Spleen (tissue), 11 donors: ENCODE measurements around the gene RAD9A. TPM values are rescaled to one million over a fixed set of nuclear protein-coding genes. Genes with fewer than 3 reads are reported as not detected.
A peak's percentile ranks its signal among the peaks of the same experiment; 100 is the strongest.

ENCODE experiments used
- DNase-seq: peaks from one replicate; pipeline ENCODE4 v3.0.0-alpha.2; 2020
- H3K27ac ChIP-seq, 8 donors: fragments of 200-600 bp; sonication (generic) in 7 of 8; 1 replicate in 4 of 8; 2 replicates in 4 of 8; pipeline versions ENCODE4 v1.5.0 to v1.8.0; 2016 to 2021; ENCODE audit warnings: inconsistent platforms in 4 of 8, mild to moderate bottlenecking in 4 of 8, moderate library complexity in 1 of 8
- H3K27me3 ChIP-seq, 7 donors: fragments of 200-600 bp; sonication (generic) in 6 of 7; replicated peaks in 1 of 7; 1 replicate in 4 of 7; 2 replicates in 3 of 7; pipeline versions ENCODE4 v1.5.0 to v1.8.0; 2016 to 2021; ENCODE audit warnings: inconsistent platforms in 3 of 7, mild to moderate bottlenecking in 1 of 7
- H3K36me3 ChIP-seq, 6 donors: fragments of 200-600 bp; sonication (generic) in 5 of 6; 1 replicate in 4 of 6; 2 replicates in 2 of 6; pipeline versions ENCODE4 v1.5.0 to v1.8.0; 2016 to 2021; ENCODE audit warnings: inconsistent platforms in 2 of 6
- H3K4me1 ChIP-seq, 6 donors: fragments of 200-600 bp; sonication (generic) in 5 of 6; 1 replicate in 3 of 6; 2 replicates in 3 of 6; pipeline versions ENCODE4 v1.5.0 to v1.8.0; 2016 to 2021; ENCODE audit warnings: inconsistent platforms in 3 of 6
- H3K4me3 ChIP-seq, 8 donors: fragments of 200-600 bp; sonication (generic) in 7 of 8; 1 replicate in 4 of 8; 2 replicates in 4 of 8; pipeline versions ENCODE4 v1.5.0 to v1.8.0; 2016 to 2021; ENCODE audit warnings: inconsistent platforms in 4 of 8, mild to moderate bottlenecking in 4 of 8, moderate library complexity in 2 of 8
- H3K9me3 ChIP-seq, 8 donors: fragments of 200-600 bp; sonication (generic) in 7 of 8; 1 replicate in 4 of 8; 2 replicates in 4 of 8; pipeline versions ENCODE4 v1.5.0 to v1.8.0; 2016 to 2021; ENCODE audit warnings: inconsistent platforms in 4 of 8
- CTCF ChIP-seq, 11 experiments: fragments of 200-600 bp in 7 of 11; fragments of 450-650 bp in 4 of 11; sonication (generic) in 4 of 11; IDR thresholded peaks in 8 of 11; conservative IDR thresholded peaks in 3 of 11; 1 replicate in 7 of 11; 2 replicates in 4 of 11; pipeline versions ENCODE4 v1.4.0 to v1.8.0; 2016 to 2021; ENCODE audit warnings: antibody characterized with exemption in 11 of 11, inconsistent platforms in 4 of 11, mild to moderate bottlenecking in 1 of 11
- POLR2A ChIP-seq, 3 donors: fragments of 450-650 bp; IDR thresholded peaks; one replicate each; pipeline ENCODE4 v1.5.1; 2017; ENCODE audit warnings: antibody characterized with exemption in 3 of 3, mild to moderate bottlenecking in 1 of 3
- POLR2AphosphoS5 ChIP-seq, 3 donors: sonication (generic); formaldehyde crosslinking; IDR thresholded peaks; one replicate each; pipeline ENCODE4 v1.5.1; 2017; ENCODE audit warnings: antibody characterized with exemption in 3 of 3
- WGBS, 5 donors: extraction: QIAGEN DNeasy Blood & Tissue Kit in 3 of 5; methylation state at CpG; one replicate each; pipeline versions ENCODE4 v1.1.5 to v1.1.7; 2013 to 2018; 5-methylcytosine and 5-hydroxymethylcytosine counted together
- intact Hi-C: fragments of 100-400 bp; cut with DNase I; formaldehyde crosslinking; loops from one replicate; pipeline ENCODE4 v1.15.0; 2023; ENCODE audit warnings: low total_unique reads
- polyA plus RNA-seq, 3 donors: library from polyadenylated mRNA; stranded (reverse); fragments of 200-250 nt; gene quantifications; one replicate each; pipeline ENCODE4 v1.2.1, GENCODE V29; 2013
- total RNA-seq, 7 donors: library from RNA; depleted of rRNA in 3 of 7; stranded (reverse); fragments of >200 nt in 3 of 7; fragmentation: NEBNext Ultra II Directional in 4 of 7; extraction: Animal tissue kit (Norgen Biotek cat#: 25700) in 4 of 7; gene quantifications; one replicate each; pipeline versions ENCODE4 v1.1.0 to v1.2.1, GENCODE V29; 2016 to 2021
- donor health status: healthy with polysubstance abuse.
- donor health status: DM: no; HTN: no; CAD: no; lungs with moderate emphysema.
- donor health status: DM: no; HTN: no; CAD: no.
- donor health status: Bipolar disorder and iron deficiency.
- donor health status: healthy.
- donor health status: DM: no; HTN: no; CAD: no.
- donor health status: DM: yes; HTN: yes; CAD: no.

The RAD9A gene
- total and polyA plus RNA-seq, 10 donors: 18.2 to 44.8 (median 30.1) TPM

GRCh38 chr11:67411785-67412152, 20.0 kb downstream of the RAD9A start:
- peaks cover 0 to 31% (median 0%) of the 10 kb centered on the region in 6 donors for H3K36me3 ChIP-seq
- H3K4me3 ChIP-seq: peak overlapping the region in 1 of 8 donors; percentile 7
- 59 to 77% (median 66%) methylated on average over 6 to 7 of the region's 7 CpGs for WGBS, 5 donors
- intact Hi-C loops: no loop called here
- peaks cover 0 to 61% (median 11%) of the 10 kb centered on the region in 7 donors for H3K27me3 ChIP-seq
- DNase-seq: peak; percentile 74
- H3K27ac ChIP-seq: peak overlapping the region in 3 of 8 donors; percentile 7 to 99 (median 98)
- TF ChIP-seq POLR2AphosphoS5 (IDR thresholded peaks at IDR 0.05): peak; percentile 57 to 71 (median 66)
- TF ChIP-seq POLR2A (IDR thresholded peaks at IDR 0.05): no peak
- TF ChIP-seq CTCF (IDR thresholded peaks at IDR 0.05 in 8 of 11, conservative IDR thresholded peaks at IDR 0.05 in 3 of 11): no peak
- peaks cover 40 to 99% (median 89%) of the 10 kb centered on the region in 6 donors for H3K4me1 ChIP-seq
- H3K9me3 ChIP-seq: no peaks in the 10 kb centered on the region

- Histone ChIP-seq H3K4me1 (peaks cover 40 to 99% (median 89%) of the 10 kb centered on the region in 6 donors), H3K4me3 (no peak overlapping the region), H3K9me3 (no peaks in the 10 kb centered on the region), H3K27me3 (peaks cover 0 to 61% (median 11%) of the 10 kb centered on the region in 7 donors), H3K36me3 (peaks cover 0 to 22% (median 0%) of the 10 kb centered on the region in 6 donors), H3K27ac (peak overlapping the region in 2 of 8 donors; percentile 98 to 99)
- peak; percentile 75 for DNase-seq
- intact Hi-C loops: no loop called here
- no peak for TF ChIP-seq POLR2A (IDR thresholded peaks at IDR 0.05)
- TF ChIP-seq CTCF (IDR thresholded peaks at IDR 0.05 in 8 of 11, conservative IDR thresholded peaks at IDR 0.05 in 3 of 11): no peak
- peak in 2 of 3 donors; percentile 7 to 55 for TF ChIP-seq POLR2AphosphoS5 (IDR thresholded peaks at IDR 0.05)
- WGBS, 5 donors: 64 to 80% (median 67%) methylated on average over 5 to 9 of the region's 9 CpGs
Measured at GRCh38 chr11:67412495-67413179, 20.9 kb downstream of the RAD9A start.

GRCh38 chr11:67413266-67413849, 21.6 kb downstream of the RAD9A start:
- Histone ChIP-seq H3K4me3 (no peak overlapping the region), H3K27ac (peak overlapping the region in 1 of 8 donors; percentile 98), H3K4me1 (peaks cover 39 to 99% (median 89%) of the 10 kb centered on the region in 6 donors), H3K36me3 (peaks cover 0 to 16% (median 0%) of the 10 kb centered on the region in 6 donors), H3K27me3 (peaks cover 0 to 61% (median 11%) of the 10 kb centered on the region in 7 donors), H3K9me3 (no peaks in the 10 kb centered on the region)
- WGBS, 5 donors: 48 to 80% (median 58%) methylated on average over 2 of the region's 2 CpGs
- no peak for DNase-seq
- no peak for TF ChIP-seq POLR2A (IDR thresholded peaks at IDR 0.05)
- no peak for TF ChIP-seq POLR2AphosphoS5 (IDR thresholded peaks at IDR 0.05)
- no peak for TF ChIP-seq CTCF (IDR thresholded peaks at IDR 0.05 in 8 of 11, conservative IDR thresholded peaks at IDR 0.05 in 3 of 11)
- intact Hi-C loops: no loop called here
